ENCODE results near the gene RGL1.

DNA sequence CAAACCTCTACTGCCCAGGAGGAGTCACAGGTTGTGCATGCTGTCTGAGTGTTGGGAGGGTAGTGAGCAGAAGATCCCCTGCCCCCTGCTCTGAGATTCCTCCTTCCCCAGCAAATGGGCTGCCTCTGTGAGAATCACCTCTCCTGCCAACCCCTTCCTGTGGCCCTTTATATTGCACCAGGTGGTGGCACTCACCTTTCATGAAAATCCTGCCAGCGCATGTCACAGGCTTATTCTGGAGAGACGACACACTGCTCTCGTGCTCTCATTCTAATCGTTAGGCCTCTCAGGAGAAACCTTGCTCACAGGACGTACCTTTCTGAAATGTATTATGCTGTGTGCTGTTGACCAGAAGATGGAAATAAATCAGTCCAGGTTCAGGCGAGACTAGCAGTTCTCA, 113.7 kb downstream of the RGL1 start:
- TF ChIP-seq EZH2phosphoT487 (IDR thresholded peaks at IDR 0.05; ENCODE audit: borderline replicate concordance) (no peak), ATF3 (IDR thresholded peaks at IDR 0.05) (no peak), RAD21 (IDR thresholded peaks at IDR 0.05; ENCODE audit: low read depth) (peak; percentile 63), POLR2AphosphoS5 (IDR thresholded peaks at IDR 0.05; ENCODE audit: low read depth, low read length) (no peak), POLR2A (IDR thresholded peaks at IDR 0.05; ENCODE audit: borderline replicate concordance, extremely low read depth, insufficient read depth, insufficient read length) (no peak), ELF1 (IDR thresholded peaks at IDR 0.05; ENCODE audit: borderline replicate concordance, low read depth) (no peak), EZH2 (IDR thresholded peaks at IDR 0.05) (no peak)
- TF ChIP-seq, protein P1, sequence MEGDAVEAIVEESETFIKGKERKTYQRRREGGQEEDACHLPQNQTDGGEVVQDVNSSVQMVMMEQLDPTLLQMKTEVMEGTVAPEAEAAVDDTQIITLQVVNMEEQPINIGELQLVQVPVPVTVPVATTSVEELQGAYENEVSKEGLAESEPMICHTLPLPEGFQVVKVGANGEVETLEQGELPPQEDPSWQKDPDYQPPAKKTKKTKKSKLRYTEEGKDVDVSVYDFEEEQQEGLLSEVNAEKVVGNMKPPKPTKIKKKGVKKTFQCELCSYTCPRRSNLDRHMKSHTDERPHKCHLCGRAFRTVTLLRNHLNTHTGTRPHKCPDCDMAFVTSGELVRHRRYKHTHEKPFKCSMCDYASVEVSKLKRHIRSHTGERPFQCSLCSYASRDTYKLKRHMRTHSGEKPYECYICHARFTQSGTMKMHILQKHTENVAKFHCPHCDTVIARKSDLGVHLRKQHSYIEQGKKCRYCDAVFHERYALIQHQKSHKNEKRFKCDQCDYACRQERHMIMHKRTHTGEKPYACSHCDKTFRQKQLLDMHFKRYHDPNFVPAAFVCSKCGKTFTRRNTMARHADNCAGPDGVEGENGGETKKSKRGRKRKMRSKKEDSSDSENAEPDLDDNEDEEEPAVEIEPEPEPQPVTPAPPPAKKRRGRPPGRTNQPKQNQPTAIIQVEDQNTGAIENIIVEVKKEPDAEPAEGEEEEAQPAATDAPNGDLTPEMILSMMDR (IDR thresholded peaks at IDR 0.05 in 2 of 3, conservative IDR thresholded peaks at IDR 0.05 in 1 of 3; ENCODE audit: borderline replicate concordance in 1 of 3, insufficient read depth in 1 of 3, low read depth in 2 of 3, low read length in 2 of 3): peak in 1 of 3 experiments; percentile 11; a peak in 1 of 6 replicates
